IMR-90 (cell line): Measurements from ENCODE around the gene ATP10B. TPM values are rescaled to one million over a fixed set of nuclear protein-coding genes. Genes with fewer than 3 reads are reported as not detected.

ENCODE experiments used
- ATAC-seq: fragments of 200-7000 bp; cut with Tn5 transposase; 2 replicates; pipeline ENCODE4 v1.9.1; 2020; ENCODE audit warnings: low read depth, mild to moderate bottlenecking, moderate library complexity
- BruUV-seq: library from RNA; stranded (reverse); fragments of 400-500 nt; replicated peaks from 2 replicates; lab custom pipeline; 2021; lab: Mats Ljungman, UMichigan
- CTCF ChIA-PET: fragments of 300-600 bp; formaldehyde crosslinking; extraction: SDS; loops from one replicate; lab custom pipeline; 2021; ENCODE audit warnings: antibody characterized with exemption; lab: Yijun Ruan, JAX
- POLR2A ChIA-PET: fragments of 300-600 bp; sonication (Branson Sonifier 250); formaldehyde crosslinking; loops from one replicate; lab custom pipeline; 2022; ENCODE audit warnings: antibody characterized with exemption; ENCODE audit not compliant: unreplicated experiment; lab: Charles Lee
- DNase-seq: peaks from one replicate; pipeline ENCODE4 v3.0.0; 2013
- H2AFZ ChIP-seq: replicated peaks from 2 replicates; pipeline ENCODE3; 2013; ENCODE audit warnings: low read length, mild to moderate bottlenecking; ENCODE audit not compliant: poor library complexity
- H2AK5ac ChIP-seq: 2 replicates; pipeline ENCODE4 v1.6.1; 2013; ENCODE audit warnings: low read depth, low read length, inconsistent platforms
- H2AK9ac ChIP-seq: replicated peaks from 2 replicates; pipeline ENCODE3; 2013; ENCODE audit warnings: mild to moderate bottlenecking, low read depth, low read length, moderate library complexity; ENCODE audit not compliant: poor library complexity
- H2BK120ac ChIP-seq: 2 replicates; pipeline ENCODE4 v1.6.1; 2013; ENCODE audit warnings: low read depth, low read length, inconsistent platforms
- H2BK15ac ChIP-seq: 3 replicates; pipeline ENCODE4 v1.6.1; 2013; ENCODE audit warnings: low read depth, low read length, inconsistent platforms
- H2BK20ac ChIP-seq: 2 replicates; pipeline ENCODE4 v1.6.1; 2013; ENCODE audit warnings: low read depth, mild to moderate bottlenecking, inconsistent platforms, low read length, moderate library complexity
- H2BK5ac ChIP-seq: 2 replicates; pipeline ENCODE4 v1.6.1; 2013; ENCODE audit warnings: mild to moderate bottlenecking, low read depth, low read length, inconsistent platforms; ENCODE audit not compliant: poor library complexity, severe bottlenecking
- H3K14ac ChIP-seq: replicated peaks from 2 replicates; pipeline ENCODE4 v1.6.1; 2013; ENCODE audit warnings: low read depth, low read length, inconsistent platforms
- H3K18ac ChIP-seq: 2 replicates; pipeline ENCODE4 v1.6.1; 2013; ENCODE audit warnings: low read depth, low read length, control low read depth
- H3K23ac ChIP-seq: 2 replicates; pipeline ENCODE4 v1.6.1; 2013; ENCODE audit warnings: low read depth, low read length, inconsistent platforms
- H3K27ac ChIP-seq: 2 replicates; pipeline ENCODE4 v1.5.1; 2013; ENCODE audit warnings: mild to moderate bottlenecking, control low read depth, low read length; ENCODE audit not compliant: insufficient read depth
- H3K27me3 ChIP-seq: 2 replicates; pipeline ENCODE4 v1.6.1; 2013; ENCODE audit warnings: low read length; ENCODE audit not compliant: control insufficient read depth, insufficient read depth
- H3K36me3 ChIP-seq: 2 replicates; pipeline ENCODE4 v1.6.1; 2013; ENCODE audit warnings: low read length, mixed read lengths; ENCODE audit not compliant: control insufficient read depth, insufficient read depth
- H3K4ac ChIP-seq: 2 replicates; pipeline ENCODE4 v1.6.1; 2013; ENCODE audit warnings: low read depth, low read length, inconsistent platforms
- H3K4me1 ChIP-seq: 2 replicates; pipeline ENCODE4 v1.6.1; 2013; ENCODE audit warnings: low read length, mixed read lengths; ENCODE audit not compliant: control insufficient read depth, insufficient read depth
- H3K4me2 ChIP-seq: 2 replicates; pipeline ENCODE4 v1.6.1; 2013; ENCODE audit warnings: low read depth, mild to moderate bottlenecking, control low read depth, low read length, moderate library complexity
- H3K4me3 ChIP-seq: 2 replicates; pipeline ENCODE4 v1.5.1; 2013; ENCODE audit warnings: low read depth, mild to moderate bottlenecking, control low read depth, low read length, moderate library complexity; ENCODE audit not compliant: insufficient read depth
- H3K56ac ChIP-seq: 2 replicates; pipeline ENCODE4 v1.6.1; 2013; ENCODE audit warnings: low read length, inconsistent platforms; ENCODE audit not compliant: insufficient read depth; ENCODE audit errors: extremely low read depth
- H3K79me1 ChIP-seq, 2 experiments: 2 replicates each; pipeline ENCODE4 v1.6.1; 2013; ENCODE audit warnings: low read length in 2 of 2, inconsistent platforms in 1 of 2, low read depth in 1 of 2
- H3K9ac ChIP-seq: 2 replicates; pipeline ENCODE4 v1.6.1; 2013; ENCODE audit warnings: low read depth, low read length, control low read depth
- H3K9me1 ChIP-seq: 2 replicates; pipeline ENCODE4 v1.6.1; 2013; ENCODE audit warnings: low read length, inconsistent platforms; ENCODE audit not compliant: insufficient read depth
- H3K9me3 ChIP-seq: 2 replicates; pipeline ENCODE4 v1.6.1; 2013; ENCODE audit warnings: low read length; ENCODE audit not compliant: control insufficient read depth, insufficient read depth
- H4K20me1 ChIP-seq: 2 replicates; pipeline ENCODE4 v1.6.1; 2013; ENCODE audit warnings: low read length, inconsistent platforms; ENCODE audit not compliant: insufficient read depth
- H4K5ac ChIP-seq: 2 replicates; pipeline ENCODE4 v1.6.1; 2013; ENCODE audit warnings: mild to moderate bottlenecking, low read depth, low read length, control low read depth
- H4K8ac ChIP-seq, 2 experiments: 2 replicates each; pipeline ENCODE4 v1.6.1; 2013; ENCODE audit warnings: low read depth in 2 of 2, low read length in 2 of 2, control low read depth in 1 of 2, inconsistent platforms in 1 of 2
- H4K91ac ChIP-seq: 2 replicates; pipeline ENCODE4 v1.6.1; 2013; ENCODE audit warnings: low read depth, low read length, inconsistent platforms; ENCODE audit not compliant: insufficient read depth
- CEBPB ChIP-seq: IDR thresholded peaks from 2 replicates; pipeline ENCODE4 v1.6.1; 2012; ENCODE audit warnings: low read depth, low read length, improper control_type of control experiment
- CHD1 ChIP-seq: IDR thresholded peaks from 2 replicates; pipeline ENCODE4 v1.6.1; 2012; ENCODE audit warnings: low read depth, low read length, improper control_type of control experiment
- ELK1 ChIP-seq: fragments of 150-350 bp; IDR thresholded peaks from 2 replicates; pipeline ENCODE4 v1.6.1; 2016; ENCODE audit warnings: low read depth, mild to moderate bottlenecking, low read length, moderate library complexity, borderline replicate concordance
- MAFK ChIP-seq: IDR thresholded peaks from 2 replicates; pipeline ENCODE4 v1.6.1; 2012; ENCODE audit warnings: low read depth, low read length, improper control_type of control experiment
- POLR2A ChIP-seq: IDR thresholded peaks from 2 replicates; pipeline ENCODE4 v1.6.1; 2012; ENCODE audit warnings: mild to moderate bottlenecking, low read depth, low read length
- RCOR1 ChIP-seq: IDR thresholded peaks from 2 replicates; pipeline ENCODE4 v1.6.1; 2012; ENCODE audit warnings: mild to moderate bottlenecking, low read length, improper control_type of control experiment; ENCODE audit not compliant: insufficient replicate concordance
- RFX5 ChIP-seq: IDR thresholded peaks from 2 replicates; pipeline ENCODE4 v1.8.0; 2012; ENCODE audit warnings: low read depth, mild to moderate bottlenecking, low read length, moderate library complexity
- SMC3 ChIP-seq: fragments of 150-350 bp; IDR thresholded peaks from 2 replicates; pipeline ENCODE4 v1.6.1; 2016; ENCODE audit warnings: low read depth, mild to moderate bottlenecking, antibody characterized with exemption, low read length, moderate library complexity
- WGBS, 2 experiments: methylation state at CpG; one replicate each; pipeline versions ENCODE4 v1.1.5 to v1.1.7; 2013; ENCODE audit warnings: missing lambda C conversion rate in 2 of 2; ENCODE audit not compliant: insufficient read length in 1 of 2; ENCODE audit errors: extremely low coverage in 2 of 2; 5-methylcytosine and 5-hydroxymethylcytosine counted together
- dilution Hi-C: fragments of 300-500 bp; cut with HindIII; formaldehyde crosslinking; loops from one replicate; pipeline ENCODE4 v1.14.3; 2018; ENCODE audit warnings: low sequenced_read_pairs; ENCODE audit not compliant: unreplicated experiment
- in situ Hi-C: fragments of 300-500 bp; cut with MboI; formaldehyde crosslinking; loops from 3 replicates; pipeline ENCODE4 v1.14.3; 2019; ENCODE audit warnings: low sequenced_read_pairs, inconsistent platforms, mixed read lengths
- intact Hi-C: fragments of 100-400 bp; cut with micrococcal nuclease; formaldehyde crosslinking; loops from 2 replicates; pipeline ENCODE4 v1.10.0; 2022
- polyA plus RNA-seq, 3 experiments: library from polyadenylated mRNA; depleted of rRNA; stranded (reverse); fragments of >200 nt; gene quantifications; 2 replicates each; pipeline ENCODE4 v1.2.3, GENCODE V29; 2012; ENCODE audit warnings: low replicate concordance in 1 of 3
- total RNA-seq: library from RNA; depleted of rRNA; stranded (reverse); fragments of >200 nt; gene quantifications from 2 replicates; pipeline ENCODE4 v1.2.3, GENCODE V29; 2012
- TF ChIP-seq, protein P1 (sequence below): conservative IDR thresholded peaks from 2 replicates; pipeline ENCODE4 v1.5.1; 2012; ENCODE audit warnings: mild to moderate bottlenecking, low read depth, low read length, improper control_type of control experiment

Gene ATP10B
- total and polyA plus RNA-seq, 2 of the 4 experiments (the other 2 are of a cell fraction), result not detected

- TF ChIP-seq CHD1, result no peak
- TF ChIP-seq RFX5, result no peak
- no peak for TF ChIP-seq SMC3
- no peak for TF ChIP-seq MAFK
- TF ChIP-seq ELK1, result no peak
- no peak for TF ChIP-seq POLR2A
- TF ChIP-seq, protein P1, sequence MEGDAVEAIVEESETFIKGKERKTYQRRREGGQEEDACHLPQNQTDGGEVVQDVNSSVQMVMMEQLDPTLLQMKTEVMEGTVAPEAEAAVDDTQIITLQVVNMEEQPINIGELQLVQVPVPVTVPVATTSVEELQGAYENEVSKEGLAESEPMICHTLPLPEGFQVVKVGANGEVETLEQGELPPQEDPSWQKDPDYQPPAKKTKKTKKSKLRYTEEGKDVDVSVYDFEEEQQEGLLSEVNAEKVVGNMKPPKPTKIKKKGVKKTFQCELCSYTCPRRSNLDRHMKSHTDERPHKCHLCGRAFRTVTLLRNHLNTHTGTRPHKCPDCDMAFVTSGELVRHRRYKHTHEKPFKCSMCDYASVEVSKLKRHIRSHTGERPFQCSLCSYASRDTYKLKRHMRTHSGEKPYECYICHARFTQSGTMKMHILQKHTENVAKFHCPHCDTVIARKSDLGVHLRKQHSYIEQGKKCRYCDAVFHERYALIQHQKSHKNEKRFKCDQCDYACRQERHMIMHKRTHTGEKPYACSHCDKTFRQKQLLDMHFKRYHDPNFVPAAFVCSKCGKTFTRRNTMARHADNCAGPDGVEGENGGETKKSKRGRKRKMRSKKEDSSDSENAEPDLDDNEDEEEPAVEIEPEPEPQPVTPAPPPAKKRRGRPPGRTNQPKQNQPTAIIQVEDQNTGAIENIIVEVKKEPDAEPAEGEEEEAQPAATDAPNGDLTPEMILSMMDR, result no peak
- no peak for TF ChIP-seq RCOR1
- no peak for TF ChIP-seq CEBPB
- no peaks in the 10 kb centered on the region for H4K20me1 ChIP-seq
- H3K4me2 ChIP-seq, result no peak overlapping the region
- H3K4ac ChIP-seq, result no peak overlapping the region
- H2BK5ac ChIP-seq, result no peak overlapping the region
- no peak overlapping the region for H3K14ac ChIP-seq
- no peak overlapping the region for H3K9ac ChIP-seq
- H2BK120ac ChIP-seq, result no peak overlapping the region
- intact Hi-C loops, result no loop called here
- H3K9me3 ChIP-seq, result peaks cover 3% of the 10 kb centered on the region
- in situ Hi-C loops, result no loop called here
- no peak overlapping the region for H2AFZ ChIP-seq
- H2BK20ac ChIP-seq, result no peak overlapping the region
- H3K36me3 ChIP-seq, result no peaks in the 10 kb centered on the region
- no peaks in the 10 kb centered on the region for H3K9me1 ChIP-seq
- H4K91ac ChIP-seq, result no peak overlapping the region
- no peak overlapping the region for H2AK9ac ChIP-seq
- no peak overlapping the region for H3K56ac ChIP-seq
- no peak overlapping the region for H3K18ac ChIP-seq
- H3K27ac ChIP-seq, result no peak overlapping the region
- no CpG with 5 or more reads among the region's 5 CpGs for WGBS, 2 experiments
- H4K8ac ChIP-seq, result no peak overlapping the region
- ATAC-seq, result no peak
- no peaks in the 10 kb centered on the region for H3K79me1 ChIP-seq
- ChIA-PET CTCF (no interaction called here), POLR2A (no interaction called here)
- no peak overlapping the region for H4K5ac ChIP-seq
- H2BK15ac ChIP-seq, result no peak overlapping the region
- H3K4me1 ChIP-seq, result no peaks in the 10 kb centered on the region
- H3K4me3 ChIP-seq, result no peak overlapping the region
- H2AK5ac ChIP-seq, result no peak overlapping the region
- no peak overlapping the region for H3K23ac ChIP-seq
- dilution Hi-C loops, result no loop called here
- BruUV-seq, result no TSS peak
- no peaks in the 10 kb centered on the region for H3K27me3 ChIP-seq
- DNase-seq, result no peak
Observed at GRCh38 chr5:160667160-160667559, 184.9 kb downstream of the ATP10B start.
